Liver (tissue), 9 donors: ENCODE results near the gene TANGO2. TPM values are rescaled to one million over a fixed set of nuclear protein-coding genes. Genes with fewer than 3 reads are reported as not detected.

ENCODE experiments used
- DNase-seq: peaks from one replicate; pipeline ENCODE4 v3.0.0-alpha.2; 2017; ENCODE audit warnings: low spot score
- H3K27ac ChIP-seq, 2 donors: one replicate each; pipeline ENCODE4 v1.7.0; 2013; ENCODE audit warnings: inconsistent platforms in 2 of 2, low read length in 2 of 2, control low read depth in 1 of 2, low read depth in 1 of 2, mild to moderate bottlenecking in 1 of 2
- H3K27me3 ChIP-seq, 4 donors: one replicate each; pipeline versions ENCODE4 v1.6.1 to v1.7.0; 2013; ENCODE audit warnings: low read length in 3 of 4, inconsistent platforms in 1 of 4, mild to moderate bottlenecking in 1 of 4, moderate library complexity in 1 of 4; ENCODE audit not compliant: control insufficient read depth in 4 of 4, insufficient read depth in 4 of 4
- H3K36me3 ChIP-seq, 4 donors: one replicate each; pipeline versions ENCODE4 v1.6.1 to v1.7.0; 2013; ENCODE audit warnings: low read length in 3 of 4, mild to moderate bottlenecking in 3 of 4, low read depth in 1 of 4, moderate library complexity in 1 of 4; ENCODE audit not compliant: control insufficient read depth in 4 of 4, insufficient read depth in 3 of 4
- H3K4me1 ChIP-seq, 4 donors: one replicate each; pipeline versions ENCODE4 v1.6.1 to v1.7.0; 2013; ENCODE audit warnings: low read length in 3 of 4, mild to moderate bottlenecking in 3 of 4, moderate library complexity in 1 of 4; ENCODE audit not compliant: control insufficient read depth in 4 of 4, insufficient read depth in 4 of 4
- H3K4me3 ChIP-seq, 3 donors: one replicate each; pipeline versions ENCODE4 v1.6.1 to v1.7.0; 2013; ENCODE audit warnings: low read length in 3 of 3, control low read depth in 1 of 3, low read depth in 1 of 3, mild to moderate bottlenecking in 1 of 3
- H3K9ac ChIP-seq, 2 donors: one replicate each; pipeline ENCODE4 v1.7.0; 2013; ENCODE audit warnings: low read length in 2 of 2, mild to moderate bottlenecking in 2 of 2, moderate library complexity in 2 of 2, control low read depth in 1 of 2, low read depth in 1 of 2
- H3K9me3 ChIP-seq, 4 donors: one replicate each; pipeline versions ENCODE4 v1.6.1 to v1.7.0; 2013; ENCODE audit warnings: low read length in 3 of 4; ENCODE audit not compliant: control insufficient read depth in 4 of 4
- CTCF ChIP-seq: fragments of 150-350 bp; IDR thresholded peaks from 2 replicates; pipeline ENCODE4 v1.5.1; 2017; ENCODE audit warnings: improper control_type of control experiment, low read depth, low read length; ENCODE audit not compliant: missing input control
- EGR1 ChIP-seq, 2 donors: IDR thresholded peaks; 2 replicates each; pipeline ENCODE4 v1.6.1; 2016 to 2018; ENCODE audit warnings: antibody characterized with exemption in 2 of 2, low read depth in 2 of 2
- FOXA1 ChIP-seq: IDR thresholded peaks from 2 replicates; pipeline ENCODE4 v1.6.1; 2016; ENCODE audit warnings: antibody characterized with exemption
- FOXA2 ChIP-seq: IDR thresholded peaks from 2 replicates; pipeline ENCODE4 v1.6.1; 2016; ENCODE audit warnings: antibody characterized with exemption
- GABPA ChIP-seq, 2 donors: IDR thresholded peaks in 1 of 2; conservative IDR thresholded peaks in 1 of 2; 2 replicates each; pipeline ENCODE4 v1.6.1; 2016; ENCODE audit warnings: antibody characterized with exemption in 2 of 2, mild to moderate bottlenecking in 1 of 2, moderate library complexity in 1 of 2
- HNF4A ChIP-seq, 2 donors: conservative IDR thresholded peaks; 2 replicates each; pipeline ENCODE4 v1.6.1; 2016; ENCODE audit warnings: antibody characterized with exemption in 2 of 2, mild to moderate bottlenecking in 2 of 2
- HNF4G ChIP-seq: IDR thresholded peaks from 2 replicates; pipeline ENCODE4 v1.6.1; 2016; ENCODE audit warnings: antibody characterized with exemption
- JUND ChIP-seq, 2 donors: IDR thresholded peaks; 2 replicates each; pipeline ENCODE4 v1.6.1; 2016; ENCODE audit warnings: antibody characterized with exemption in 2 of 2
- MAX ChIP-seq: IDR thresholded peaks from 2 replicates; pipeline ENCODE4 v1.6.1; 2016; ENCODE audit warnings: antibody characterized with exemption
- NR2F2 ChIP-seq: IDR thresholded peaks from 2 replicates; pipeline ENCODE4 v1.6.1; 2016; ENCODE audit warnings: antibody characterized with exemption
- RAD21 ChIP-seq, 2 donors: IDR thresholded peaks; 2 replicates each; pipeline ENCODE4 v1.6.1; 2016; ENCODE audit warnings: antibody characterized with exemption in 2 of 2, mild to moderate bottlenecking in 2 of 2
- REST ChIP-seq: IDR thresholded peaks from 2 replicates; pipeline ENCODE4 v1.6.1; 2016; ENCODE audit warnings: antibody characterized with exemption, mild to moderate bottlenecking
- RXRA ChIP-seq, 2 donors: IDR thresholded peaks; 2 replicates each; pipeline ENCODE4 v1.6.1; 2017 to 2018; ENCODE audit warnings: antibody characterized with exemption in 2 of 2, mild to moderate bottlenecking in 1 of 2
- SP1 ChIP-seq: IDR thresholded peaks from 2 replicates; pipeline ENCODE4 v1.6.1; 2018; ENCODE audit warnings: antibody characterized with exemption, mild to moderate bottlenecking
- TAF1 ChIP-seq: conservative IDR thresholded peaks from 2 replicates; pipeline ENCODE4 v1.6.1; 2016; ENCODE audit warnings: antibody characterized with exemption, mild to moderate bottlenecking
- YY1 ChIP-seq: IDR thresholded peaks from 2 replicates; pipeline ENCODE4 v1.6.1; 2016; ENCODE audit warnings: antibody characterized with exemption, mild to moderate bottlenecking
- WGBS: extraction: QIAGEN DNeasy Blood & Tissue Kit; methylation state at CpG from one replicate; pipeline ENCODE4 v1.1.7; 2013; 5-methylcytosine and 5-hydroxymethylcytosine counted together
- polyA plus RNA-seq, 2 donors: library from polyadenylated mRNA; stranded (reverse) in 1 of 2; unstranded in 1 of 2; fragments of 200-250 nt in 1 of 2; fragments of >200 nt in 1 of 2; fragmentation: Nextera tagmentation in 1 of 2; extraction: Ambion mirVana in 1 of 2; gene quantifications; one replicate each; pipeline versions ENCODE4 v1.2.1 to v1.2.3, GENCODE V29; 2013 to 2015
- total RNA-seq, 2 donors: library from RNA; depleted of rRNA; stranded (reverse); fragments of >200 nt; gene quantifications; one replicate each; pipeline ENCODE4 v1.2.3, GENCODE V29; 2014
- TF ChIP-seq, protein P1 (sequence below): IDR thresholded peaks from 2 replicates; pipeline ENCODE4 v1.6.1; 2016; ENCODE audit warnings: antibody characterized with exemption
- TF ChIP-seq, protein P2 (sequence below): IDR thresholded peaks from 2 replicates; pipeline ENCODE4 v1.6.1; 2016; ENCODE audit warnings: antibody characterized with exemption
- donor health status: healthy.
- donor health status: healthy.
- donor health status: healthy.
- donor health status: healthy.
- donor health status: healthy.

Gene TANGO2
- total and polyA plus RNA-seq, 4 donors, result 10.8 to 153 (median 16.1) TPM

DNA sequence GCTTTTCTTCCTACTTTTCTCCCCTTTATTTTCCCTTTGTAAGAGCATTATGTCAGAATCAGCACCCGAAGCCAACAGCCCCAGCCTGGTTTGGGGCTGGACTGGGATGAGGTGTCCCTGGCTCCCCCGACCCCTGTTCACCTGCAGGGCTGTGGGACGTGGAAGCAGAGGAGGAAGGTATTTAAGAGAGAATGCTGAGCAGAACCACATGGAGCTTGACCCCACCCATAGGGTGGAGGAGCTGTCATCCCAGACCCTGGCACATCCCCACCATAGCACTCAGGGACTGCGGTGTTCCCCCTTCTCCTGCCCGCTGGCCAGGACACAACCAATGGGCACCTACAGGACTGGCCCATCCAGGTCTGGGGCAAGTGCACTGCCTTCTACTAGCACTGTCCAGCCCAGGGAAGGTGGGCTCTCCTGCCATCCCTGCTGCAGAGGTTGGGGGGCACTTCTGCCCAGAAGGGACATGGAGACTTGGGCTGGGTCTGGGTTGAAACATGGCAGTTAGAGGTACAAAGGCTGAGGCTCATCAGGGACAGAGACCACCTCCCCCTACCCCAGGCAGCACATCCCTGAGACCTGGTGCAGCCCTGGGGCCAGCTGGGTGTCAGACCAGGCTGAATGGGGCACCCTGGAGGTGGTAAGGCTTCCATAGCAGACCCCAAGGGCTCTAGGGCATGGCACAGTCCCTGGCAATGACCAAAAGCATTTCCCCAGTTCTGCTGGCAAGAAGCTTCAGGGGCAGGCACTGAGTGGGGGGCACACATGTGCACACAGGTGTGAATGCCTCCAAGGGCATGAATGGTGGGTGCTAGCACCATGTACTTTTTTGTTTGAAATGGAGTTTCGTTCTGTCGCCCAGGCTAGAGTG, 19.7 kb downstream of the TANGO2 start:
- peaks cover 4 to 40% (median 20%) of the 10 kb centered on the region in 4 donors for H3K36me3 ChIP-seq
- H3K27ac ChIP-seq, result no peak overlapping the region
- no peaks in the 10 kb centered on the region for H3K4me1 ChIP-seq
- H3K9ac ChIP-seq, result no peak overlapping the region
- TF ChIP-seq RAD21 (IDR thresholded peaks at IDR 0.05) (no peak), EGR1 (IDR thresholded peaks at IDR 0.05; ENCODE audit: low read depth in 2 of 2) (no peak), YY1 (no peak), HNF4A (conservative IDR thresholded peaks at IDR 0.05) (no peak), RXRA (IDR thresholded peaks at IDR 0.05) (no peak), NR2F2 (no peak), SP1 (no peak), CTCF (no peak), FOXA2 (no peak), TAF1 (no peak), GABPA (IDR thresholded peaks at IDR 0.05 in 1 of 2, conservative IDR thresholded peaks at IDR 0.05 in 1 of 2) (no peak), FOXA1 (no peak), REST (no peak), HNF4G (no peak), MAX (no peak), JUND (IDR thresholded peaks at IDR 0.05) (no peak)
- TF ChIP-seq, protein P1, sequence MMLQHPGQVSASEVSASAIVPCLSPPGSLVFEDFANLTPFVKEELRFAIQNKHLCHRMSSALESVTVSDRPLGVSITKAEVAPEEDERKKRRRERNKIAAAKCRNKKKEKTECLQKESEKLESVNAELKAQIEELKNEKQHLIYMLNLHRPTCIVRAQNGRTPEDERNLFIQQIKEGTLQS, result no peak
- TF ChIP-seq, protein P2, sequence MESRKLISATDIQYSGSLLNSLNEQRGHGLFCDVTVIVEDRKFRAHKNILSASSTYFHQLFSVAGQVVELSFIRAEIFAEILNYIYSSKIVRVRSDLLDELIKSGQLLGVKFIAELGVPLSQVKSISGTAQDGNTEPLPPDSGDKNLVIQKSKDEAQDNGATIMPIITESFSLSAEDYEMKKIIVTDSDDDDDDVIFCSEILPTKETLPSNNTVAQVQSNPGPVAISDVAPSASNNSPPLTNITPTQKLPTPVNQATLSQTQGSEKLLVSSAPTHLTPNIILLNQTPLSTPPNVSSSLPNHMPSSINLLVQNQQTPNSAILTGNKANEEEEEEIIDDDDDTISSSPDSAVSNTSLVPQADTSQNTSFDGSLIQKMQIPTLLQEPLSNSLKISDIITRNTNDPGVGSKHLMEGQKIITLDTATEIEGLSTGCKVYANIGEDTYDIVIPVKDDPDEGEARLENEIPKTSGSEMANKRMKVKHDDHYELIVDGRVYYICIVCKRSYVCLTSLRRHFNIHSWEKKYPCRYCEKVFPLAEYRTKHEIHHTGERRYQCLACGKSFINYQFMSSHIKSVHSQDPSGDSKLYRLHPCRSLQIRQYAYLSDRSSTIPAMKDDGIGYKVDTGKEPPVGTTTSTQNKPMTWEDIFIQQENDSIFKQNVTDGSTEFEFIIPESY, result no peak
- H3K27me3 ChIP-seq, result no peaks in the 10 kb centered on the region
- H3K4me3 ChIP-seq, result no peak overlapping the region
- H3K9me3 ChIP-seq, result no peaks in the 10 kb centered on the region
- WGBS, result 97% methylated on average over 7 of the region's 7 CpGs
- DNase-seq, result no peak
